Measurements from ENCODE around the gene KIAA1958.

DNA sequence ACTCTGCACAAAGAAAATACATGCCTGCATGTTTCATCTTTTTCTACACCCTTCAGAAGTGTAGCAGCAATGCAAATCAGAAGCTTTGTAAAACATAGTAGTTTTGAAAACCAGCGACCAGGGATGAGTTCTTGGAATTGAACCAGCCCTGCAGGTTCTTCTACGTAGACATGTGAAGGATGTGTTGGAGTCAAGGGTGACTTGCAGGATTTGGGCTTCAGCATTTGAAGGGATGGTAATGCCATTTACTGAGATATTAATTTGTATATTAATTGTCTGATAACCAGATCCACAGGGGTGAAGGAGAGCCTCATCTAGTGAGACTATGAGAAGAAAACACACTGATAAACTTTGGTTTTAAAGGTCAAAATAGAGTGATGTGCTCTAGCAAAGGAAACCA, 72.4 kb downstream of the KIAA1958 start:
- TF ChIP-seq MAZ (IDR thresholded peaks at IDR 0.05; ENCODE audit: borderline replicate concordance, low read depth, low read length) (no peak), RFX5 (IDR thresholded peaks at IDR 0.05; ENCODE audit: low read depth, low read length) (no peak), POLR2A (IDR thresholded peaks at IDR 0.05; ENCODE audit: low read depth, low read length) (no peak), MXI1 (IDR thresholded peaks at IDR 0.05; ENCODE audit: borderline replicate concordance, low read depth, low read length) (no peak), CEBPB (IDR thresholded peaks at IDR 0.05; ENCODE audit: low read depth, low read length) (no peak), RCOR1 (IDR thresholded peaks at IDR 0.05; ENCODE audit: insufficient replicate concordance, low read length) (no peak), FOS (IDR thresholded peaks at IDR 0.05; ENCODE audit: low read depth, low read length) (no peak), RAD21 (IDR thresholded peaks at IDR 0.05; ENCODE audit: low read length) (no peak), BHLHE40 (IDR thresholded peaks at IDR 0.05; ENCODE audit: low read depth, low read length) (no peak), CHD1 (IDR thresholded peaks at IDR 0.05; ENCODE audit: low read depth, low read length) (no peak)
- TF ChIP-seq, protein P1, sequence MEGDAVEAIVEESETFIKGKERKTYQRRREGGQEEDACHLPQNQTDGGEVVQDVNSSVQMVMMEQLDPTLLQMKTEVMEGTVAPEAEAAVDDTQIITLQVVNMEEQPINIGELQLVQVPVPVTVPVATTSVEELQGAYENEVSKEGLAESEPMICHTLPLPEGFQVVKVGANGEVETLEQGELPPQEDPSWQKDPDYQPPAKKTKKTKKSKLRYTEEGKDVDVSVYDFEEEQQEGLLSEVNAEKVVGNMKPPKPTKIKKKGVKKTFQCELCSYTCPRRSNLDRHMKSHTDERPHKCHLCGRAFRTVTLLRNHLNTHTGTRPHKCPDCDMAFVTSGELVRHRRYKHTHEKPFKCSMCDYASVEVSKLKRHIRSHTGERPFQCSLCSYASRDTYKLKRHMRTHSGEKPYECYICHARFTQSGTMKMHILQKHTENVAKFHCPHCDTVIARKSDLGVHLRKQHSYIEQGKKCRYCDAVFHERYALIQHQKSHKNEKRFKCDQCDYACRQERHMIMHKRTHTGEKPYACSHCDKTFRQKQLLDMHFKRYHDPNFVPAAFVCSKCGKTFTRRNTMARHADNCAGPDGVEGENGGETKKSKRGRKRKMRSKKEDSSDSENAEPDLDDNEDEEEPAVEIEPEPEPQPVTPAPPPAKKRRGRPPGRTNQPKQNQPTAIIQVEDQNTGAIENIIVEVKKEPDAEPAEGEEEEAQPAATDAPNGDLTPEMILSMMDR (conservative IDR thresholded peaks at IDR 0.05; ENCODE audit: low read depth, low read length), result no peak
- TF ChIP-seq, protein P2, sequence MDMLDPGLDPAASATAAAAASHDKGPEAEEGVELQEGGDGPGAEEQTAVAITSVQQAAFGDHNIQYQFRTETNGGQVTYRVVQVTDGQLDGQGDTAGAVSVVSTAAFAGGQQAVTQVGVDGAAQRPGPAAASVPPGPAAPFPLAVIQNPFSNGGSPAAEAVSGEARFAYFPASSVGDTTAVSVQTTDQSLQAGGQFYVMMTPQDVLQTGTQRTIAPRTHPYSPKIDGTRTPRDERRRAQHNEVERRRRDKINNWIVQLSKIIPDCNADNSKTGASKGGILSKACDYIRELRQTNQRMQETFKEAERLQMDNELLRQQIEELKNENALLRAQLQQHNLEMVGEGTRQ (IDR thresholded peaks at IDR 0.05; ENCODE audit: low read depth, low read length), result no peak
